Measurements from ENCODE around the gene ZNF536.

DNA sequence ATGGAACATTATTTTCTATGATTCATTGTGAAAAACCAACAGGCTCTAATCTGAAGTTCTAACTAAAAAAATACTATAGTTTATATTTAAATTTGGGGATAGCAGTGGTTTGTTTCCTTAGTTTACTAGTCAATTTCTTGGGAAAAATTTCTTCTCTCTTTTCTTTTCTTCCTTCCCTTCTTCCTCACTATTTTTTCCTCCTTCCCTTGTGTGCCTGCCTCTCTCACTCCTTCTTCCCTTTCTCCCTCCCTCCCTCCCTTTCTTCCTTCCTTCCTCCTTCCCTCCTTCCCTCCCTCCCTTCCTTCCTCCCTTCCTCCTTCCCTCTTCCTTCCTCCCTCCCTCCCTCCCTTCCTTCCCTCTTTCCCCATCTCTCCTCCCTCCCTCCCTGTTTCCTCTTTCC, 226.5 kb downstream of the ZNF536 start:
- no peak for TF ChIP-seq CTCF (conservative IDR thresholded peaks at IDR 0.05)
- no peak for TF ChIP-seq EZH2 (IDR thresholded peaks at IDR 0.05; ENCODE audit: low read depth)
